HG02884 (cell line): ENCODE data around the gene ELFN2.

Experiments
- ATAC-seq: cut with Tn5 transposase; IDR thresholded peaks from one replicate; pipeline ENCODE4 v1.9.1; 2021; ENCODE audit warnings: mild to moderate bottlenecking, moderate library complexity; ENCODE audit not compliant: unreplicated experiment

The ELFN2 gene

GRCh38 chr22:37454857-37455686 is 27.8 kb upstream of the ELFN2 start:
- ATAC-seq: no peak

DNA sequence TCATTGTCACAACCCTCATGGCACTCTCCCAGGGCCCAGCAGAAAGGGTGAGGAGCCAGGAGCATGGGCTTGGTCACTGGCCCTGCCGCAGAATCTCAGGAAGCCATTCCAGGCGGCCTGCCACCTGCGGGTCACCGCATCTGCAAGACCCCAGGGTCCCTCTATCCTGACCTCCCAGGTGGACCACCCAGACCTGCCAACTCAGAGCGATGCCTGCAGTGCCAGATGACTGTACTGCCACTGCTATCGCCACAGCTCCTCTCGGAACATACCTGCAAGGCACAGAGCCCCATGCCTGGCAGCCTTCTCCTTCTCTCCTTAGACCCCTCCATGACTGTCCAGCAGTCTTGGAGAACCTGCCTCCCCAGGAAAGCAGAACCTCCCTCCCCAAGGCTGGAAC is 26.4 kb upstream of the ELFN2 start:
- no peak for ATAC-seq

DNA sequence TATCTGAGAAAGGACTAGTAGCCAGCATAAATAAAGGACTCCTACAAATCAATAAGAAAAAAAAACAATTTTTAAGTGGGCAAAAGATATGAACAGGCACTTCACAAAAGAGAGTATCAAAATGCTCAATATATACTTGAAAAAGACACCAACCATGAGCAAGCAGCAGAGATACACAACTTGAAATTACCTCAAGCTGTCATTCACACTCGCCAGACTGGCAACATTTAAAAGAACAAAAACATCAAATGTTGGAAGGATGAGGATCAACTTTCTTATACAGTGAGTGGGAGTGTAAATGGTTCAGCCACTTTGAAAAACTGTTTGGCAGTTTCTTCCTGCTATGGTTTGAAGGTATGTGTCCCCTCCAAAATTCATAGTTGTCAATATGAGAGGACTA is 23.9 kb upstream of the ELFN2 start:
- no peak for ATAC-seq

DNA sequence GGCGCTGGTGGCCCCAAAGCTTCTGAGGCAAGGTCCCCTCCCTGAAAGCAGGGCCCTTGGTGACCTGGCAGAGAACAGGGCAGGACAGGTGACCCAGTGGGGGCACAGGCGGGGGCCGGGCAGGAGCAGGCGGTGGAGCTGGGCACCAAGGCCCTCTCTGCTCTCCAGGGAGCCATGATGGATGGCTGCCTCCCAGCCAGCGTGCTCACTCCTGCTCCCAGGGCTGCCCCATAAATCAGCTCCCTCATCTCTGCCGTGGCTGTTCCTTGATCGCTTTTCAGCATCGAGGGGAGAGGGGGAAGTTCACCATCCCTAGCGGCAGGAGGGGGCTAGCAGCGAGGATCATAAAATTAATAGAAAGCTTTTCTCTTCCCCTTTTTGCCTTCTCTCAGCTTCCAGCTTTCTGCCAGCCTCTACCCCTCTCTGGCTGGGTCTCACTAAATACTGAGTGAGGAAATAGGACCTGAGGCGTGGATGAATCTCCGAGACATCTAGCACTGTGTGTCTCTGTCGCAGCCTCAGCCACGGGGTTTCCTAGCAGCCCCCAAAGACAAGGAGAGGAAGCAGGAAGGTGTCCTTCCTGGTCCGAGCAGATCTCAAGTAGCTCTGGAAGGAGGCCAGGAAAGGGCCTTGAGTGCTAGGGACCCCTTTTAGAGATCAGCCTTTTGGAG is 22.2 kb upstream of the ELFN2 start:
- ATAC-seq: no peak

DNA sequence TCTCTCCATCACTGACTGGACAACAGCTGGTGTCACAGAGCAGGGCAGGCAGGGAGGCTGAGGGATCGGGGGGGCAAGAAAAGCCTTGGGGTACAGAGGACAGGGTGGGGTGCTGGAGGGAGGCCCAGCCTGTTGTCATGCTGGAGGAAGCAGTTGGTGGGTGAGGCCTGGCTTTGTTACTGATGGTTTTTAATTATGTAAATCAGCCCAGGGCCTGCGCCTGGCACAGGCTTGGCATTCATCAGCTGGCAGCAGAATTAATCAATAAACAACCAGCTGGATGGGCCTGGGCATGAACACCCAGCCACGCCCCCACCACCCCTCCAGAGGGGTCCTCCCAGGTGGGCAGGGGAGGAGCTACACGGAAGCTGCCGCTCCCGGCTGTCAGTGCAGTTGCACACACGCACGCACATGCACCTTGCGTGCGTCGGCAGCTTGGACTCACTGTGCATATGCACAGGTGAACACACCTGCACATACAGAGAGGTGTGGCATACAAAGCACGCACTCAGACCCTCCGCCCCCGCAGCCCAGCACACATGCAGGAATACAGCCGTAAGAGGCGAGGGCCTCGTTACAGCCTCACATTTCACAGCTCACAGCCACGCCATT is 21.3 kb upstream of the ELFN2 start:
- ATAC-seq: no peak

DNA sequence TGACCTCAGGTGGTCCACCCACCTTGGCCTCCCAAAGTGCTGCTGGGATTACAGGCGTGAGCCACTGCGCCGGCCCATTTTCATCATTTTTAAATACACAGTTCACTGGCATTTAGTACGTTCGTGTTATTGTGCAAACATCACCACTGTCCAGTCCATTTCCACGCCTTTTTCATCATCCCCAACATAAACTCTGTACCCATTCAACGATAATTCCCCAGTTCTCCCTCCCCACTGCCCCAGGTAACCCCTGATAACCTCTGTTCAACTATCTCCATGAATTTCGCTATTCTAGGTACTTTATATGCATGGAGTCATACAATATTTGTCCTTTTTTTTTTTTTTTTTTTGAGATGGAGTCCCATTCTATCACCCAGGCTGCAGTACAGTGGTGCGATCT is 18.2 kb upstream of the ELFN2 start:
- no peak for ATAC-seq

DNA sequence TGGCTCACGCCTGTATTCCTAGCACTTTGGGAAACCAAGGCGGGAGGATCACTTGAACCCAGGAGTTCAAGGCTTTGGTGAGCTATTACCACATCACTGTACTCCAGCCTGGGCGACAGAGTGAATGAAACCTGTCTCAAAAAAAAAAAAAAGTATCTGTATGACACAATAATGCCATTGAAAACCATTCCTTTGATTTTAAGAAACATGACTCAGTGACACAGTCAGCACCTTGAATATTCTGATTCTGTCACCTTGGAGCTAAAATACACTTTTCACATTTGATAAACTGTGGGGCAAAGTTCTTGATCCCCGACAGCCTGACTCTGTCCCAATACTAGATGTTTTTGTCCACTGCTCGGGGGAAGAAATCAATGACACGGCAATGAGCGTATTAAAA is 16.7 kb upstream of the ELFN2 start:
- no peak for ATAC-seq

DNA sequence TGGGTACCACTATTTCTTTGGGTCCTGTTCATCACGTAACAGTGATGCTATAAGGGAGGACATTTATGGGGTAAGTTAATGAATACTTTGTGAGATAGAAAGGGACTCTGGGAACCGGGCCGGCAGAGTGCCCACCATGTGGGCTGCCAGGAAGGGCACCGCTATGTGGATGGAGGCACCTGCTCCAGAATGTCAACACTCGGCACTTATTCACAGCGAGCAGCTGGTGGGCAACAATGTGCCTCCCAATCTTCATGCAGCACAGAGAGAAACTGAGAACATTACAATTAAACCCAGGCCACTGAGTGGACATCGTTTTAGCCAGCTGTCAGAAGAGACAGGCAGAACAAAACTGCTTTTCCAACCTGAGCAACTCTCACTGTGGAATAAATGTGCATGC is 15.8 kb upstream of the ELFN2 start:
- ATAC-seq: no peak

- no peak for ATAC-seq
These were observed 15.3 kb upstream of the ELFN2 start for GRCh38 chr22:37442537-37442936.

GRCh38 chr22:37442135-37442534 is 14.9 kb upstream of the ELFN2 start:
- ATAC-seq: no peak

DNA sequence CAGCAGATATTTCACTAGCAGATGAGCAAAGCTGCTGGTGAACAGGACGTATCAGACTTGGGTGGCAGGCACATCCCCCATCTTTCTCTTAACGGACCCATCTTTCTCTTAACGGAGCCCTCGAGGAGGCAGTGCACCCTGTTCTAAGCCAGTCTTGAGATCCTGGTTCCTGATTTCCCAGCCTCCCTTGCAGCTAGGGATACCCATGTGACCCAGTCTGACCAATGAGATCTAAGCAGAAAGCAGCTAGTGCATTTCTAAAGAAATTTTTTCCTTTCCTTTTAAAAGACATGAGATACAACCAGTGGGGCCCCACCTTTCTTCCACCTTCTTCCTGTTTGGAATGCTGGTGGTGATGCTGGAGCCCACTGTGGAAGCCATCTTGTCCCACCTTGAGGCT is 13.6 kb upstream of the ELFN2 start:
- ATAC-seq: no peak

- ATAC-seq: no peak
These were observed 12.1 kb upstream of the ELFN2 start for GRCh38 chr22:37439347-37439746.

GRCh38 chr22:37435970-37436603 is 8.8 kb upstream of the ELFN2 start:
- ATAC-seq: no peak

DNA sequence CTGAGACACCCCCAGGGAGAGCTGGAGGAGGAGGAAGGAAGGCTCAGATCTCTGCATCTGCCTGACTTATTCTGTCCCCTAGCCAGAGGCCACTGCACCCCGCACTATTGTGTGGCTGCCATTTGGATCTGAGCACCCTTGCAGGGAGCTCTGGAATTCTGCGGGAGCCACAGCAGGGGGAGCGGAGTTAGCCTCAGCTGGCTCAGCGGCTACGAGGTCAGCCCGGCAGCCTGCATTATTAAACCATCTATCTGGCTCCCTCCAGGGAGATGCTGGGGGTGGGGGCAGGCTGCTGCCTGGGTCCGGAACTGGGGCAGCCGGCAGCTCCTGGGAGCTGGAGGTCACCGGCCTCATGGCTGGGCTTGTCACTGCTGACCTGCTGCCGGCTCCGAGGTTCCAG is 6.5 kb upstream of the ELFN2 start:
- ATAC-seq: no peak

- no peak for ATAC-seq
These were observed 5.4 kb upstream of the ELFN2 start for GRCh38 chr22:37432708-37433054.

DNA sequence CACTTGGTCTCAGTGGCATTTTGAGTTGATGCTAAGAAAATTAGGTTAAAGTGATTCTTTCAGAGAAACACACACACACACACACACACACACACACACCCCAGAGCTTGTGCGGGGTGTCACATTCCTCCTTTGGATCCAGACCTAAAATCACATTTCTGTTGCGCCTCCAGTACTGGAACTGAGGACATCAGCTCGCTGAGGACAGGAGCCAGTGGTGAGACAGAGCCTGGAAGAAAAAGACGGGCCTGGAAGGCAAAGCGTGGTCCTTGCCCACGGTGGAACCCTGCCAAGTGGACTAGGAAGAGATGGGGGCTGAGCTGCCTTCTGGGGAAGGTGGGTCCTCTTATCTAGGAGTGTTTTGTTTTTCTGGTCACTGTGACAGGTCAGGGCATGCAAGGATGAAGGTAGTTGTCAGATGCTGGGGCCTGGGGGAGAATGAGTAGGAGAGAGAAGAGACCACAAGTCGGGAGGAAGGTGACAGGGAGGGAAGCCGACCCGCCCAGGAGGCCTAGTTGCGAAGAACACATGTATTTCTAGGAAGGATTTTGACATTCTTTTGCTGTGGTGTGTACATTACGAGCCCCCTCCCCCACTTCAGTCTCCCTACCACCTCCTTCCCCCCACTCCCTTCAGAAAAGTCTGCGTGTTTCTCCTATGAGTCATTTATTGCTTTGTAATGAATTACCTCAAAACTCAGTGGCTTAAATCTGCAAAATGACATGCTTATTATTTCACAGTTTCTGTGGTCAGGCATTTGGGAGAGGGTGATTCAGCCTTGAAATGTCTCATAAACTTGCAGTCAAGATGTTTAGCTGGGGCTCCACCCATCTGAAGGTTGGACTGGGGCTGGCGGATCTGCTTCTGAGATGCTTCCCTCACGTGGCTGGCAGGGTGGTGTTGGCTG is 4.8 kb upstream of the ELFN2 start:
- ATAC-seq: no peak

GRCh38 chr22:37431366-37431765 is 4.1 kb upstream of the ELFN2 start:
- ATAC-seq: no peak

- ATAC-seq: no peak
These were observed 3.7 kb upstream of the ELFN2 start for GRCh38 chr22:37430941-37431340.

DNA sequence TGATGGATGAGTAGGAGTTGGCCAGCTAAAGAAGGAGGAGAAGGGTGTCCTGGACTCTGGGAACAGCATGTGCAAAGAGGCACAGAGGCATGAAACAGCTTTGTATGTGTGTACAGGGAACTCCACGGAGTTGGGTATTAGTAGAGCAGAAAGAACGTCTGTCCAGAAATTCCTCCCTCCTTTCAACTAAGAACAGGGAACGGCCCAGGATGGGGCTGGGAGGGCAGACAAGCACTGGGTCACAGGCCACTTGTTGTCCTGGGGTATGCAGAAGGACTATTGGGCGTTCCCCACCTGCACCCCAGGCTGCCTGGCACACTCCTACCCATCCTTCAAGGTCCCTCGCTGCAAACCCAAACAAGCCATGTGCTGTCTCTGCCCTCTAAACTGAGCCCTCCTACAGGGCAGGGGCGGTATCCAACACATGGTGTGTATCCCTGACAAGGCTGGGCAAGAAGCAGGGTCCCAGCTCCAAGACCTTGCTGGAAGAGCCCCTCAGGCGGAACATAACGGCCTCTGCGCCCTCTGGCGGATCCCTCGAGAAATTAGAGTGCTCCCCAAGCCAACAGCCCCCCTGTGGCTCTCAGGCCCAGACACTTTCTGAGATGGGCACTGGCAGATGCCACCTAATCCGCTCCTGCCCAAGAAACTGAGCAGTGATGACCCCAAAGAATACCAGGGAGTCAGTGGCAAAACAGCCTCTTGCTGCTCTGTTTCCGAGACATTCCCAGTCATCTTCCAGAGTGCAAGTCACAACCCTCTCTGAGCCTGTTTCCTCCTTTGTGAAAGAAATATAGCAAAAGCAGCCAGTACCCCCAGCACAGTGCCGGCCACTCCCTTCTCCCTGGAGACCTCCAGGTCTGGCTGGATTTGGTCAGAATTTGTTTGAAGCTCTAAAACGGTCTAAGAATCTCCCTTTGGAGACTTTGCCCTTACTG is 1.6 kb upstream of the ELFN2 start:
- ATAC-seq: no peak
